NCI-H748 (cell line): ENCODE measurements around the gene FOXO3B.
"Not testable (repeated sequence)": the region's sequence is repeated elsewhere in the genome, so short reads cannot be mapped to it uniquely, and the experiment has no call there.

Experiments used
- DNase-seq: peaks from one replicate; lab custom pipeline; 2025; ENCODE audit not compliant: unreplicated experiment; lab: John Stamatoyannopoulos, UW

FOXO3B gene

GRCh38 chr17:18661924-18662624 is 20.0 kb downstream of the FOXO3B start:
- DNase-seq = not testable (repeated sequence)

DNA sequence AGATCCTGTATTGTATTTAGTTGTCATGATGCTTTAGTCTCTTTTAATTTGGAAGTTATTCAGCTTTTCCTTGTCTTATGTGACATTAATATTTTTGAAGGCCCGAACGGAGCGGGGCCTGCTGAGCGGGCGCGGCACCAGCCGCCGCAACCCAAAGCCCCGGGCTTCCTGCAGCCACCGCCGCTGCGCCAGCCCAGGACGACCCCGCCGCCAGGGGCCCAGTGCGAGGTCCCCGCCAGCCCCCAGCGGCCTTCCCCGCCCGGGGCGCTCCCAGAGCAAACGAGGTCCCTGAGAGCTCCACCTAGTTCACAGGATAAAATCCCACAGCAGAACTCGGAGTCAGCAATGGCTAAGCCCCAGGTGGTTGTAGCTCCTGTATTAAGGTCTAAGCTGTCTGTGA is 32.0 kb downstream of the FOXO3B start:
- not testable (repeated sequence) for DNase-seq

- not testable (repeated sequence) for DNase-seq
Observed at GRCh38 chr17:18644291-18644690, 37.8 kb downstream of the FOXO3B start, which contains the start of gene TBC1D28. Gene TBC1D28 (minus strand): TSS chr17:18644391. CDS start chr17:18641352, 3,039 bp downstream.

DNA sequence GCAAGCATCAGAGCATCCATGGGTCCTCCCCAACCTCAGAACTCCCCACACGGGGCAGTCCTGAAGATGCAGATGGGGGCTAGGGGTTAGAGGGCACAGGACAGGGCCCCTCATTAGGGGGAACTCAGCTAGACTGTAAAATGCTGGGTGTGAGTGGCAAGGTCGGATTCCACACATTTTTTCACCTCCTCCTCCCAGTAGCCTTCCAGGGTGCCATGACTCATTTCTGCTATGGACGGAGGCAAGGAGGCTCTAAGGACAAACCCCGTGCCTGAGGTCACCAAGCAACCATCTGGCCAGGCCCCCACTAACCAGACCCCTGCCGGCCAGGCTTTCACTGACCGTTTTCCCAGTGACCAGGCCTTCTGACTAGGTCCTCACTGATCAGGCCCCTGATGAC is 39.0 kb downstream of the FOXO3B start:
- DNase-seq = not testable (repeated sequence)

- not testable (repeated sequence) for DNase-seq
Observed at GRCh38 chr17:18638357-18638756, 43.8 kb downstream of the FOXO3B start.

DNA sequence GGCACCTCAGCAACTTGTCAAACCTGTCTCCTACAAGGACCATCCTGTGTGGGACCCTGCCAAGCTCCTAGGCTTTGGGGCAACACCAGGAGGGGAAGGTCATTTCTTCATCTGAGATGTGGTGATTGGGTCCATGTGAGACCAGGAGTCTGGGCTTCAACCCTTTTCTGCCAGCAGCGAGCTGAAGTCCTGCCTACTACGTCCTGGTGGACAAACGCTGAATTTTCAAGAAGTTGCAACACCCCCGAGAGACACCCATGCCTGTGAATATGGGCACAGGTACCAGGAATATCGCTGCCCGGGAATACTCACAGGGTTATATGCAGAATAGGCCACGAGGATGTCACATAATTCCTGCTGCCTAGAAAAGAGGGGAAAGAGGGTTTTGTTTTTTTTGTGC is 45.9 kb downstream of the FOXO3B start:
- not testable (repeated sequence) for DNase-seq

DNA sequence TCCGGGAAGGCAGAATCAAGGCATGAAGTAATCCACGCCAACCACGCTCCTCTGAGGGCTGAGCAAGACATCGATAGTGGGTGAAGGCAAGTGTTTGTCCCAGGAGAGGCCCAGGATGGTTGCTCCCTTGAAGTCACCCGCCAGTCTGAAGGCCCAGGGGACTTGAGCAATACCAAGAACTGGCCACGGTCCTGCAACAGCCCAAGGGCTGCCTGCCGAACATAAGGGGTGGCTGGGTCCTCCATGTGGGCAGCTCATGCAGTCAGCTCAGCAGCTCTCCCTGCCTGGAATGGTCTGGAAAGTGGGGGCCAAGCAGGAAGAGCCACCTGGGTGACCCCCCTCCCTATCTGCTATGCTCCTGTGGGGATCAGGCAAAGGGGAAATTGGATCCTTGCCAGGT is 46.3 kb downstream of the FOXO3B start:
- not testable (repeated sequence) for DNase-seq

DNA sequence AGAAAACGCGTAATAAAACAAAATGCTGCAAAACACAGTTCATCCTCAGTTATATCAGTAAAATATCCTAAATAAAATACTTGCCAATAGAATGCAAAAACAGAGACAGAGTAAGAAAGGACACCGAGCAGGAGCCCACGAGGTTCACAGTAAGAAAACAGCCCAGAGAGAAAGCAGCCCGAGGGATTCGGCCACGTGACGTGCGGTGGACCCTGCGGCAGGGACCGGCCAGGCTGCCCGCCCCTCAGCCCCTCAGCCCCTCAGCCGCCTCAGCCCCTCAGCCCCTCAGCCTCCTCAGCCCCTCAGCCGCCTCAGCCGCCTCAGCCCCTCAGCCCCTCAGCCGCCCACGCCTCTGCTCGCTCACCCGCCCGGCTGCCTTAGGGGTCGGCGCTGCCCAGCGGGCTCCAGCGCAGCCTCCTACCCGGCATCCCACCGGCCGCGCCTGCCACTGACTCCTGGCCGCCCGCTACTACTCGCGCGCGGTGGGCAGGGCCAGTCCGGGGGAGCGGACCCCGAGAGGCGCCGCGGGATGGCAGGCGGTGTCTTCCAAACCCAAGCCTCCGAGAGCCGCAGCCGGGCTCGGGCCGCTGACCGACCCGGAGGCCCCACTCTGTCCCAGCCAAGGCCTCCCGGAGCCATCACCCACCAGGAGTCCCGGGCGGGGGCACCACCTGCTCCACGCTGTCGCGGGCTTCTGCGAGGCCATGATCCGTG is 47.4 kb downstream of the FOXO3B start:
- not testable (repeated sequence) for DNase-seq
